Lower leg skin (tissue), 4 donors: ENCODE results near the gene RCCD1. TPM values are rescaled to one million over a fixed set of nuclear protein-coding genes. Genes with fewer than 3 reads are reported as not detected.

Experiments
- DNase-seq, 2 donors: peaks; one replicate each; pipeline ENCODE4 v3.0.0-alpha.2; 2019; ENCODE audit warnings: low spot score in 2 of 2
- H3K4me3 ChIP-seq: fragments of 200-600 bp; sonication (generic); 2 replicates; pipeline ENCODE4 v1.5.1; 2017; ENCODE audit warnings: mild to moderate bottlenecking, low read depth; ENCODE audit not compliant: poor library complexity, severe bottlenecking
- POLR2A ChIP-seq, 2 donors: fragments of 450-650 bp; IDR thresholded peaks; one replicate each; pipeline ENCODE4 v1.6.1; 2016 to 2017; ENCODE audit warnings: antibody characterized with exemption in 2 of 2, mild to moderate bottlenecking in 1 of 2, moderate library complexity in 1 of 2
- WGBS, 2 donors: methylation state at CpG; one replicate each; pipeline ENCODE4 v1.1.5; 2018; 5-methylcytosine and 5-hydroxymethylcytosine counted together
- intact Hi-C: fragments of 100-400 bp; cut with DNase I; formaldehyde crosslinking; loops from one replicate; pipeline ENCODE4 v1.15.0; 2023; ENCODE audit warnings: low total_unique reads
- total RNA-seq, 4 donors: library from RNA; depleted of rRNA; stranded (reverse); fragments of >200 nt; gene quantifications; one replicate each; pipeline ENCODE4 v1.1.0, GENCODE V29; 2016
- TF ChIP-seq, protein P1 (sequence below), 3 donors: fragments of 450-650 bp; IDR thresholded peaks; one replicate each; pipeline ENCODE4 v1.5.1; 2016; ENCODE audit warnings: antibody characterized with exemption in 3 of 3, mild to moderate bottlenecking in 3 of 3, moderate library complexity in 2 of 3

The RCCD1 gene
- total RNA-seq, 4 donors from 2014 or later: 11.0 to 24.5 (median 14.1) TPM

DNA sequence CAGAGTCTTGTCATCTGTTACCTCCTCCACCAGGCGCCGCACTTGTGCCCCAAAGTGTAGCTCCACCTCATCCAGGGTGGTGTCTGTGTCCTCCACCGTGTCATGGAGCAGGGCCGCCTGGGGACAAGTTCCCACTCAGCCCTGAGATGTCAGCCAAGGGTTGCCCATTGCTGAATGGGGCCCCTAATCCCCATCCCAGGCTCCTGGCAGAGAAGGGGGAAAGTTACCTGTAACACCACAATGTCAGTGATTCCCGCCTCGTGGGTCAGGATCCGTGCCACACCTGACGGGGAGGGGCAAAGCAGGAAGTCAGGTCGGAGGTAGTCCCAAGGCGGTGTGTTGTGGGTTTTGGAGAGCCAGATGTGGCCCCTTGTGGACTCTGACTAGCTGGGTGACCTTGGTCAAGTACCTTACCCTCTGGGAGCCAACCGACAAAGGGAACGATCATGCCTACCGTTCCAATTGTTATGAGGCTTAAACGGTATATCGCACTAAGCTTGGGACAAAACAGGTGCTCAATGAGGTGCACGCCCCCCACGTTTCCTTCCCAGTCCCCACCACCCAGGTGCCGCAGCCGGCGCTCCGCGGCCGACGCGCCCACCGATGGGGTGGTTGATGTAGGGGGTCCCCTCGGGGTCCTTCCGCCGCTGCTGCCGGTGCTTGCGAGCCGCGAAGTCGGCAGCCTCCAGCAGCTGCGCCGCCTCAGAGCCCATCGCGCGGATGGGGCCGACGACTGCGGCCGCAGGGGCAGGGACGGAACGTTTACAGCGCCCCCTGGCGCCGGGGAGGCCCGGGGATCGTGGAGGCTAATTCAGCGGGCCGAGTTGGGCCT lies 22.6 kb upstream of the RCCD1 start, which contains the start of gene HDDC3:
Gene HDDC3, minus strand, starts transcription at position 722 of the 832 bp plus-strand sequence. Its CDS starts 9 bp downstream, at position 713.
- peak; percentile 84 to 98 for DNase-seq
- TF ChIP-seq POLR2A (IDR thresholded peaks at IDR 0.05): no peak
- TF ChIP-seq, protein P1, sequence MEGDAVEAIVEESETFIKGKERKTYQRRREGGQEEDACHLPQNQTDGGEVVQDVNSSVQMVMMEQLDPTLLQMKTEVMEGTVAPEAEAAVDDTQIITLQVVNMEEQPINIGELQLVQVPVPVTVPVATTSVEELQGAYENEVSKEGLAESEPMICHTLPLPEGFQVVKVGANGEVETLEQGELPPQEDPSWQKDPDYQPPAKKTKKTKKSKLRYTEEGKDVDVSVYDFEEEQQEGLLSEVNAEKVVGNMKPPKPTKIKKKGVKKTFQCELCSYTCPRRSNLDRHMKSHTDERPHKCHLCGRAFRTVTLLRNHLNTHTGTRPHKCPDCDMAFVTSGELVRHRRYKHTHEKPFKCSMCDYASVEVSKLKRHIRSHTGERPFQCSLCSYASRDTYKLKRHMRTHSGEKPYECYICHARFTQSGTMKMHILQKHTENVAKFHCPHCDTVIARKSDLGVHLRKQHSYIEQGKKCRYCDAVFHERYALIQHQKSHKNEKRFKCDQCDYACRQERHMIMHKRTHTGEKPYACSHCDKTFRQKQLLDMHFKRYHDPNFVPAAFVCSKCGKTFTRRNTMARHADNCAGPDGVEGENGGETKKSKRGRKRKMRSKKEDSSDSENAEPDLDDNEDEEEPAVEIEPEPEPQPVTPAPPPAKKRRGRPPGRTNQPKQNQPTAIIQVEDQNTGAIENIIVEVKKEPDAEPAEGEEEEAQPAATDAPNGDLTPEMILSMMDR (IDR thresholded peaks at IDR 0.05): peak in 1 of 3 donors; percentile 18
- intact Hi-C loops: no loop called here
- 0 to 4% methylated on average over 25 to 31 of the region's 52 CpGs for WGBS, 2 donors
- peak within 1 kb of the TSS; percentile 59 for H3K4me3 ChIP-seq

DNA sequence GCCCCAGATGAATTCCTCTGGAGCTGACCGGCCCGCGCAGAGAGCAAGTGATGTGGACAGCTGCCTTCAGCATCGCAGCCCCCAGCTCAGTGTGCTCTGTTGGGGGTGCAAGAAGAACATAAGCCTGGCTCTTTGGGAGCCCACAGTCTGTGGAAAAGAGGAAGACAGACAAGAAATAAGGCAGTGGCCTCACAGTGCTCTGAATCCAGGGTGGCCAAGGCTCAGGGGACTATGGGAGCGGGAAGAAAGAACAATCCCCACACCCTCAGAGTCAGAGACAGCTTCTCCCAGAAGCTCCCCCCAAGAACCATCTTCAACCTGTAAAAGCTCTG lies 22.1 kb upstream of the RCCD1 start:
- WGBS, 2 donors: 15 to 18% methylated on average over 5 of the region's 5 CpGs
- no peak overlapping the region for H3K4me3 ChIP-seq
- DNase-seq: no peak
- intact Hi-C loops: no loop called here
- TF ChIP-seq, protein P1 (IDR thresholded peaks at IDR 0.05): no peak
- TF ChIP-seq POLR2A (IDR thresholded peaks at IDR 0.05): no peak

DNA sequence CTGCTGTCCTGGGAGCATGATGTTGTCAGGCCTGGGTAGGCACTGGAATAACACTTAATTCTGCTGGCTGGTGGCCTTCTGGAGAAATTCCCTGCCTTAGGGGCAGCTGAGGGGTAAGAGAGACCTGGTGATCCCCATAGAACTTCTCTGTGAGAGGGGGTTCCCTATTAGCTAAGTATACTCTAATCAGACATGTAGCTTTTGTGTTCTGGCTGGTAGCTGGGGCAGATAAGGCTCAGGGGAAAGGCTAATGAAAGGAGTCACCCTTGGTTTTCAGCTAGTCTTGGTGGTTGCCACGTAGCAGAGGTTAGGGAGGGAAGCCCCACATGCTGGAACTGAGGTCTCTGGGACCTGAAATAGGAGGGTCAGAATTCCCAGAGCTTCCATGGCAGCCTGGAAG lies 21.4 kb upstream of the RCCD1 start:
- no peak for DNase-seq
- intact Hi-C loops: no loop called here
- WGBS, 2 donors: 83 to 87% methylated on average over 1 of the region's 1 CpG
- TF ChIP-seq, protein P1 (IDR thresholded peaks at IDR 0.05): no peak
- TF ChIP-seq POLR2A (IDR thresholded peaks at IDR 0.05): no peak
- no peak overlapping the region for H3K4me3 ChIP-seq

DNA sequence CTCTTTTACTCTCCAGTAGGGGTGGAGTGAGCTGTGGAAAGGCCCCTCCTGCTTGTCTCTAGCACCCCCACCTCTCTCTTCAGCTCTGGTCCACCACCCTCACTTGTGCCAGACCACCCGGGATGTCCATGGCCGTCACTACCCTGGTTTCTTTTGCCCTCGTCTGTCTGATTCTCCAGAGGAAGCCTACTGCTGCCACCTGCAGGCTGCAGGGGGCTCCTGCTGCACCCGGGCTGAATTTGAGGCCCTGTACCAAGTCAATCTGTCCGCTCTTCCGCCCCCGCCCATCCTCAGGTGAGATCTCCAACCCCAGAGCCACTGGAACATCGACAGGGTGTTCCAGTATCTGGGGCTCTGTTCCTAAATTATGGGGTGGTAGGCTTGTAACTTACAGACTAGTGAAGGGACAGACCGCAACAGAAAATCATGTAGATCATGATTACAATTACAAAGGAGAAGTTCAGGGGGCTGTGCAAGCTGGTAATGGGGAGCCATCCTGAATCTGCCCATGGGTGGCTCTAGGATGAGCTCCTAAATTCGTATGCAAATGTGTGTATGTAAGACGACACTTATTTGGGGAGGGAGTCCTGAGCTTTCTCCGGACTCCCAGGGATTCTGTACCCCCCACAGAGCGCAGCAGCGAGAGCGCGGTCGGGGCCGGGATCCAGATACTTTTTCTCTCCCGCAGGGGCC lies 20.3 kb upstream of the RCCD1 start:
- 1 to 2% methylated on average over 19 of the region's 19 CpGs for WGBS, 2 donors
- intact Hi-C loops: no loop called here
- peak overlapping the region; percentile 71 for H3K4me3 ChIP-seq
- peak; percentile 85 to 97 for DNase-seq
- TF ChIP-seq, protein P1 (IDR thresholded peaks at IDR 0.05): peak in 1 of 3 donors; percentile 47
- TF ChIP-seq POLR2A (IDR thresholded peaks at IDR 0.05): no peak

DNA sequence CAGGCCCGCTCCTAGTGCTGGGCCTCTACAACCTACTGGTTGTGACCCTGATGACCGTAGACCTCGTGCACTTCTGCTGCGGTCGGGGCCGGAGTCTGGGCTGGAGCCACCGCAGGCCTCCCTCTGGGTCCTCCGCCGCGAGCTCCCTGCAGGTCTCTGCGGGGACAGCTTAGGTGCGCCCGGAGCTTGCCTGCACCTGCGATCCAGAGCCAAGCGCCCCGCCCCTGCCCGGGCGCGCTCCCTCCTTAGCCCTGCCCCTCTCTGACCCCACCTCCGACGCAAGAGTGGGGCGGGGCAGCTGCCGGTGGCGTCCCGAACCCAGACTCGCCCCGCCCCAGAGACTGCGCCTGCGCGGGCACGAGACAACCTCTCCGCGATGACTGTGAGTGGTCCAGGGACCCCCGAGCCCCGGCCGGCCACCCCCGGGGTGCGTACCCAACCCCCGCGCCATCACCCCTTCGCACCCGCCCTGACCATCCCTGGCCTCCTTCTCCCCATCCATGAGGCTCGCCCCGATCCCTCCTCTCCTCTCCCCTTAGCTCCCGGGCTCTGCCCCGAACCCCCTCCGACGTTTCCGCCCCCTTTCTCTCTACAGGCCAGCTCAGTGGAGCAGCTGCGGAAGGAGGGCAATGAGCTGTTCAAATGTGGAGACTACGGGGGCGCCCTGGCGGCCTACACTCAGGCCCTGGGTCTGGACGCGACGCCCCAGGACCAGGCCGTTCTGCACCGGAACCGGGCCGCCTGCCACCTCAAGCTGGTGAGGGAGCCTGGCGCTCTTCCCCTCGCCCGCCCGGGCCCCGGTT lies 19.5 kb upstream of the RCCD1 start, which contains the start of gene UNC45A:
Gene UNC45A, plus strand, starts transcription at position 337 of the 803 bp plus-strand sequence. Its CDS starts 40 bp downstream, at position 377.
- TF ChIP-seq, protein P1 (IDR thresholded peaks at IDR 0.05): no peak
- no peak for TF ChIP-seq POLR2A (IDR thresholded peaks at IDR 0.05)
- intact Hi-C loops: no loop called here
- DNase-seq: peak; percentile 91 to 98
- peak within 1 kb of the TSS; percentile 71 for H3K4me3 ChIP-seq
- WGBS, 2 donors: 0% methylated on average over 33 to 34 of the region's 65 CpGs
